OCI-LY3 (cell line): ENCODE measurements around the gene L2HGDH.

Experiments used
- H2AFZ ChIP-seq: fragments of 200-600, 300-600 bp; shearing (Covaris generic); 2 replicates; pipeline ENCODE4 v1.6.0; 2014; ENCODE audit warnings: antibody characterized with exemption, low read depth, low read length
- H3K27ac ChIP-seq: fragments of 200-600, 300-600 bp; sonication (generic); 2 replicates; pipeline ENCODE4 v1.5.1; 2014; ENCODE audit warnings: mild to moderate bottlenecking, low read length, moderate library complexity, mixed read lengths
- H3K27me3 ChIP-seq: fragments of 200-600, 300-600 bp; sonication (generic); 2 replicates; pipeline ENCODE4 v1.6.1; 2014; ENCODE audit warnings: low read depth, low read length, mixed read lengths
- H3K36me3 ChIP-seq: fragments of 200-600, 300-600 bp; sonication (generic); replicated peaks from 2 replicates; pipeline ENCODE3; 2014; ENCODE audit warnings: low read depth, low read length, mixed read lengths
- H3K4me1 ChIP-seq: fragments of 300-600, 200-600 bp; sonication (generic); 2 replicates; pipeline ENCODE4 v1.6.1; 2014; ENCODE audit warnings: low read length, mixed read lengths
- H3K4me2 ChIP-seq: fragments of 200-600, 300-600 bp; sonication (generic); 2 replicates; pipeline ENCODE4 v1.6.1; 2014; ENCODE audit warnings: low read length, mixed read lengths
- H3K4me3 ChIP-seq: fragments of 300-600, 200-600 bp; sonication (generic); 2 replicates; pipeline ENCODE4 v1.5.1; 2014; ENCODE audit warnings: antibody characterized with exemption, mild to moderate bottlenecking, low read length, moderate library complexity
- H3K79me2 ChIP-seq: fragments of 300-600, 200-600 bp; shearing (Covaris generic); 2 replicates; pipeline ENCODE4 v1.6.1; 2014; ENCODE audit warnings: mild to moderate bottlenecking, low read length, mixed read lengths
- H3K9ac ChIP-seq: fragments of 300-600, 200-600 bp; shearing (Covaris generic); 2 replicates; pipeline ENCODE4 v1.6.0; 2014; ENCODE audit warnings: mild to moderate bottlenecking, low read length, moderate library complexity
- H3K9me3 ChIP-seq: fragments of 200-600, 300-600 bp; shearing (Covaris generic); 2 replicates; pipeline ENCODE4 v1.6.1; 2014; ENCODE audit warnings: low read length, mixed read lengths; ENCODE audit not compliant: insufficient read depth
- H4K20me1 ChIP-seq: fragments of 200-600, 300-600 bp; sonication (generic); 2 replicates; pipeline ENCODE4 v1.6.1; 2016; ENCODE audit warnings: low read length, mixed read lengths; ENCODE audit not compliant: insufficient read depth
- EZH2phosphoT487 ChIP-seq: fragments of 200-600 bp; shearing (Covaris generic); IDR thresholded peaks from 2 replicates; pipeline ENCODE4 v1.6.1; 2018; ENCODE audit warnings: antibody characterized with exemption, mixed run types, low read depth
- TF ChIP-seq, protein P1 (sequence below): fragments of 200-600, 300-600 bp; sonication (generic); IDR thresholded peaks from 2 replicates; pipeline ENCODE4 v1.5.1; 2014; ENCODE audit warnings: antibody characterized with exemption, low read length, low read depth

Gene L2HGDH

GRCh38 chr14:50312734-50313054 is 665 bp upstream of the L2HGDH start:
- H3K9me3 ChIP-seq = no peaks in the 10 kb centered on the region
- no peaks in the 10 kb centered on the region for H3K27me3 ChIP-seq
- peak overlapping the region; percentile 17; the same call in 1 of the 2 replicates for H3K27ac ChIP-seq
- peak overlapping the region; percentile 36; the same call in 1 of the 2 replicates for H2AFZ ChIP-seq
- TF ChIP-seq EZH2phosphoT487 = no peak
- TF ChIP-seq, protein P1, sequence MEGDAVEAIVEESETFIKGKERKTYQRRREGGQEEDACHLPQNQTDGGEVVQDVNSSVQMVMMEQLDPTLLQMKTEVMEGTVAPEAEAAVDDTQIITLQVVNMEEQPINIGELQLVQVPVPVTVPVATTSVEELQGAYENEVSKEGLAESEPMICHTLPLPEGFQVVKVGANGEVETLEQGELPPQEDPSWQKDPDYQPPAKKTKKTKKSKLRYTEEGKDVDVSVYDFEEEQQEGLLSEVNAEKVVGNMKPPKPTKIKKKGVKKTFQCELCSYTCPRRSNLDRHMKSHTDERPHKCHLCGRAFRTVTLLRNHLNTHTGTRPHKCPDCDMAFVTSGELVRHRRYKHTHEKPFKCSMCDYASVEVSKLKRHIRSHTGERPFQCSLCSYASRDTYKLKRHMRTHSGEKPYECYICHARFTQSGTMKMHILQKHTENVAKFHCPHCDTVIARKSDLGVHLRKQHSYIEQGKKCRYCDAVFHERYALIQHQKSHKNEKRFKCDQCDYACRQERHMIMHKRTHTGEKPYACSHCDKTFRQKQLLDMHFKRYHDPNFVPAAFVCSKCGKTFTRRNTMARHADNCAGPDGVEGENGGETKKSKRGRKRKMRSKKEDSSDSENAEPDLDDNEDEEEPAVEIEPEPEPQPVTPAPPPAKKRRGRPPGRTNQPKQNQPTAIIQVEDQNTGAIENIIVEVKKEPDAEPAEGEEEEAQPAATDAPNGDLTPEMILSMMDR = no peak
- H3K4me1 ChIP-seq = peaks cover 11% of the 10 kb centered on the region
- peaks cover 34% of the 10 kb centered on the region for H3K79me2 ChIP-seq
- H3K4me2 ChIP-seq = peak overlapping the region; percentile 90
- H3K4me3 ChIP-seq = peak overlapping the region; percentile 89
- peak overlapping the region; percentile 86 for H3K9ac ChIP-seq
- H4K20me1 ChIP-seq = no peaks in the 10 kb centered on the region
- H3K36me3 ChIP-seq = peaks cover 11% of the 10 kb centered on the region

DNA sequence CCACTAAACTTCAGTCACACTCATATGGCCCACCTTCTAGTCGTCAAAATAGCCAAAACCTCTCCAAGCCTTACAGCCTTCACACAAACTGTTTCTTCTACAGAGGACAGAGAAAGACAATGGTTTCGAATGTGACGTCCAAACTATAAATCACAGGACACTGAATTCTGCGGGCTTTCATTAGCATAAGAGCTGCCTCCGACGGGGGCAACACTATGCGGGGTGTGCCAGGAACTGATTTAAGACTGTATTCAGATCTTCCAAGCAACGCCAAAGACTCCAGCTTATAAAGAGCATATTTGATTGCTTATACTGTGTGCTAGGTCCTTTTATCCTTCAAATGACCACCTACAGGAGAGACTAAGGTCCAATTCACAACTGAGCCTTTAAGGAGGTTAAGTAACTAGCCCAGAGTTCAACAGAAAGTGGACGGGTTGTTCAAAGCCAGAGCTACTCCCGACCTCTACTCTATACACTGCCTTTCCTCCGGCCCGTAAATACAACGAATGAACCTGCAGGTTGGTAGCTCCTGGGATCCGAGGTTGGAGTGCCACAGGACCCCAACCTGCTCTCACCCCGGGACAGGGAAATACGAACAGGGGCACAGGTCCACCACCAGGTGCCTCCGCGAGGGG is 575 bp downstream of the L2HGDH start:
- Histone ChIP-seq H4K20me1 (no peaks in the 10 kb centered on the region), H3K36me3 (peaks cover 11% of the 10 kb centered on the region), H3K27me3 (no peaks in the 10 kb centered on the region), H3K27ac (peak overlapping the region; percentile 3; the same call in 1 of the 2 replicates), H3K4me2 (peak overlapping the region; percentile 81), H3K79me2 (peaks cover 34% of the 10 kb centered on the region), H2AFZ (peak overlapping the region; percentile 81), H3K9me3 (no peaks in the 10 kb centered on the region), H3K4me3 (peak overlapping the region; percentile 89), H3K9ac (peak overlapping the region; percentile 86), H3K4me1 (peaks cover 11% of the 10 kb centered on the region)
- TF ChIP-seq EZH2phosphoT487 = no peak
- TF ChIP-seq, protein P1 = peak; percentile 45

DNA sequence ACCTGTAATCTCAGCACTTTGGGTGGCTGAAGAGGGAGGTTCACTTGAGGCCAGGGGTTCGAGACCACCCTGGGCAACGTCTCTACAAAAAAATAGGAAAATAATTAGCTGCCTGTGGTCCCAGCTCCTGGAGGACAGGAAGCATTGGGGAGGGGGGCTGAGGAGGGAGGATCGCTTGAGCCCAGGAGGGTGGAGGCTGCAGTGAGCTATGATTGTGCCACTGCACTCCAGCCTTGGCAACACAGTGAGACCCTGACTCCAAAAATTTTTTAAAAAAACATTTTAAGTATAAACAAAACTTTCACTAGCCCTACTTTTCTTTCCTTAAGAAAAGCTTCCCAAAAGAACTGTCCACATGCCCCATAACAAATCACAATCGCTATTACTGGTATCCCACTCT is 1.6 kb downstream of the L2HGDH start:
- H3K36me3 ChIP-seq = peaks cover 11% of the 10 kb centered on the region
- no peak overlapping the region for H3K4me2 ChIP-seq
- H3K27me3 ChIP-seq = no peaks in the 10 kb centered on the region
- peaks cover 11% of the 10 kb centered on the region for H3K4me1 ChIP-seq
- H3K9ac ChIP-seq = no peak overlapping the region
- TF ChIP-seq, protein P1 = no peak
- TF ChIP-seq EZH2phosphoT487 = no peak
- no peak overlapping the region for H3K27ac ChIP-seq
- H3K9me3 ChIP-seq = no peaks in the 10 kb centered on the region
- H4K20me1 ChIP-seq = no peaks in the 10 kb centered on the region
- H3K4me3 ChIP-seq = no peak overlapping the region
- no peak overlapping the region for H2AFZ ChIP-seq
- H3K79me2 ChIP-seq = peaks cover 34% of the 10 kb centered on the region

- Histone ChIP-seq H2AFZ (no peak overlapping the region), H3K27ac (no peak overlapping the region), H3K4me2 (no peak overlapping the region), H3K79me2 (peaks cover 44% of the 10 kb centered on the region), H3K27me3 (no peaks in the 10 kb centered on the region), H4K20me1 (no peaks in the 10 kb centered on the region), H3K9ac (no peak overlapping the region), H3K4me3 (no peak overlapping the region), H3K9me3 (no peaks in the 10 kb centered on the region), H3K36me3 (peaks cover under 1% of the 10 kb centered on the region), H3K4me1 (peaks cover 10% of the 10 kb centered on the region)
- TF ChIP-seq, protein P1 = no peak
- no peak for TF ChIP-seq EZH2phosphoT487
These were observed 3.6 kb downstream of the L2HGDH start for GRCh38 chr14:50308363-50308915.
